Measurements from ENCODE around the gene DCP1B.

DCP1B gene

GRCh38 chr12:2017546-2018337, 13.5 kb upstream of the DCP1B start:
- no peak for DNase-seq (ENCODE audit: low spot score)

- DNase-seq (ENCODE audit: low spot score) = no peak
Observed at GRCh38 chr12:2016862-2017545, 12.7 kb upstream of the DCP1B start.

GRCh38 chr12:2014231-2014630, 10.0 kb upstream of the DCP1B start:
- no peak for DNase-seq (ENCODE audit: low spot score)

- no peak for DNase-seq (ENCODE audit: low spot score)
Observed at GRCh38 chr12:2013527-2014223, 9.4 kb upstream of the DCP1B start.

GRCh38 chr12:2013086-2013485, 8.8 kb upstream of the DCP1B start:
- no peak for DNase-seq (ENCODE audit: low spot score)

GRCh38 chr12:2011643-2012607, 7.7 kb upstream of the DCP1B start:
- DNase-seq (ENCODE audit: low spot score) = no peak

GRCh38 chr12:2009623-2010022, 5.4 kb upstream of the DCP1B start:
- DNase-seq (ENCODE audit: low spot score) = no peak

GRCh38 chr12:2008677-2009076, 4.4 kb upstream of the DCP1B start:
- DNase-seq (ENCODE audit: low spot score) = no peak

- DNase-seq (ENCODE audit: low spot score) = no peak
Observed at GRCh38 chr12:2003676-2004112, 563 bp downstream of the DCP1B start.

GRCh38 chr12:1995205-1995896, 8.9 kb downstream of the DCP1B start:
- DNase-seq (ENCODE audit: low spot score) = no peak

- DNase-seq (ENCODE audit: low spot score) = no peak
Observed at GRCh38 chr12:1994429-1995143, 9.7 kb downstream of the DCP1B start.

GRCh38 chr12:1993871-1994371, 10.3 kb downstream of the DCP1B start:
- DNase-seq (ENCODE audit: low spot score) = no peak

GRCh38 chr12:1993341-1993740, 10.9 kb downstream of the DCP1B start:
- no peak for DNase-seq (ENCODE audit: low spot score)

- no peak for DNase-seq (ENCODE audit: low spot score)
Observed at GRCh38 chr12:1992732-1993131, 11.5 kb downstream of the DCP1B start.

- no peak for DNase-seq (ENCODE audit: low spot score)
Observed at GRCh38 chr12:1989111-1989510, 15.1 kb downstream of the DCP1B start.

- DNase-seq (ENCODE audit: low spot score) = no peak
Observed at GRCh38 chr12:1984759-1985158, 19.5 kb downstream of the DCP1B start.

- no peak for DNase-seq (ENCODE audit: low spot score)
Observed at GRCh38 chr12:1980282-1980681, 24.0 kb downstream of the DCP1B start.

- no peak for DNase-seq (ENCODE audit: low spot score)
Observed at GRCh38 chr12:1978078-1978862, 26.0 kb downstream of the DCP1B start.

- DNase-seq (ENCODE audit: low spot score) = no peak
Observed at GRCh38 chr12:1977588-1977987, 26.7 kb downstream of the DCP1B start.

Measured in D341Med (cell line).